Prostate gland (tissue), 2 donors: ENCODE results near the gene CDC14C.

Source experiments
- CTCF ChIP-seq, 4 experiments: fragments of 200-600 bp in 2 of 4; fragments of 450-650 bp in 2 of 4; sonication (generic) in 2 of 4; IDR thresholded peaks; 1 replicate in 3 of 4; 2 replicates in 1 of 4; pipeline ENCODE4 v1.5.1; 2016 to 2019; ENCODE audit warnings: antibody characterized with exemption in 4 of 4, mild to moderate bottlenecking in 2 of 4, moderate library complexity in 2 of 4
- POLR2A ChIP-seq: fragments of 450-650 bp; IDR thresholded peaks from one replicate; pipeline ENCODE4 v1.6.1; 2016; ENCODE audit warnings: antibody characterized with exemption, mild to moderate bottlenecking
- POLR2AphosphoS5 ChIP-seq: sonication (generic); formaldehyde crosslinking; IDR thresholded peaks from one replicate; pipeline ENCODE4 v1.6.1; 2017; ENCODE audit warnings: antibody characterized with exemption

GRCh38 chr7:48875045-48875916, 49.1 kb upstream of the CDC14C start:
- TF ChIP-seq POLR2A (no peak), CTCF (IDR thresholded peaks at IDR 0.05) (peak in 2 of 4 experiments; percentile 8 to 15), POLR2AphosphoS5 (no peak)
